Stimulated activated naive CD8-positive, alpha-beta T cell treated with anti-CD3 and anti-CD28 coated beads, Interleukin-15, Interleukin-2, amounts not matched to agents 100 U/mL and 50 U/mL, for 24 hours (primary cell): ENCODE results near the gene ZRANB2.
A peak's percentile ranks its signal among the peaks of the same experiment; 100 is the strongest.

Experiments
- ATAC-seq: fragments of 150-1000 bp; cut with Tn5 transposase; one replicate; pipeline ENCODE4 v1.10.0; 2021
- DNase-seq: peaks from one replicate; pipeline ENCODE4 v3.0.0; 2021

Gene ZRANB2, protein sequence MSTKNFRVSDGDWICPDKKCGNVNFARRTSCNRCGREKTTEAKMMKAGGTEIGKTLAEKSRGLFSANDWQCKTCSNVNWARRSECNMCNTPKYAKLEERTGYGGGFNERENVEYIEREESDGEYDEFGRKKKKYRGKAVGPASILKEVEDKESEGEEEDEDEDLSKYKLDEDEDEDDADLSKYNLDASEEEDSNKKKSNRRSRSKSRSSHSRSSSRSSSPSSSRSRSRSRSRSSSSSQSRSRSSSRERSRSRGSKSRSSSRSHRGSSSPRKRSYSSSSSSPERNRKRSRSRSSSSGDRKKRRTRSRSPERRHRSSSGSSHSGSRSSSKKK

GRCh38 chr1:71080739-71081696 lies at the start of gene ZRANB2:
ZRANB2 (minus strand) TSS chr1:71081035; CDS start chr1:71080995, 40 bp downstream.
- DNase-seq (peak; percentile 87), ATAC-seq (peak; percentile 98)

GRCh38 chr1:71128060-71128459 lies 47.2 kb upstream of the ZRANB2 start:
- ATAC-seq (no peak), DNase-seq (no peak)

- ATAC-seq (no peak), DNase-seq (no peak)
Observed at GRCh38 chr1:71118086-71118485, 37.3 kb upstream of the ZRANB2 start.

DNA sequence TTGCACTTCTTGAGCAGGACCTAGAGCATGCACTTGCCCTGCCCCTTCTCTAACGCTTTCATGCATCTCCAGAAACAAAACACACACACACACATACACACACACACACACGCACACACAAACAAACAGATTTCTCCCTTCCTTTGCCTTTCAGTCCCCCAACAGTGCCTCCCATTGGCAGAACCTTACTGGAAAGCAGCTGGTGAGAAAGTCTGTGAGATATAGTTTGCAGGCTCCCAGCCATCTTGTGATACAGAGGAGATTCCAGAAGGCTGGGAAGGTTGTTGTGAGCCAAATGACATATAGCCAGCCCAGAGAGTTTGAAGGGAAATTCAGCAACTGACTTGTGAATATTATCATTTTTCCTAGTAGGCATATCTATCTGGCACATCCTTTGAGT lies 35.9 kb upstream of the ZRANB2 start:
- DNase-seq: no peak
- ATAC-seq: no peak

- DNase-seq (no peak), ATAC-seq (no peak)
Observed at GRCh38 chr1:71106658-71107322, 26.0 kb upstream of the ZRANB2 start.

DNA sequence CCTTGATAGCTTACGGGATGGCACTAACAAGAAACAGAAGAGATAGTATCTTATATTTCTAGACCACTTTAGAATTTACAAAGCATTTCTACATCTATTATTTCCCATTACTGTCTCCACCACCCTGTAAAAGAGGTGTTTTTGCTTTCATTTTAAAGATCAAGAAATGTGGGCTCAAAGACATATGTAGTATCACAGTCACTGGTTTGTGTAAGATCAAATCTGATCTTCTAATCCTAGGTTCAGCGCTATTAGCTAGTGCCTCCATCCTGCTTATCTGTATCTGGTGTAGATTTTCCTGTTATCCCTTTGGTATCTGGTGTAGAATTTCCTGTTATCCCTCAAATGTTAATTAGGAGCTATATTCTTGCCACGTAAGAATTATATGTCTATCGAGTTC lies 23.6 kb upstream of the ZRANB2 start:
- no peak for DNase-seq
- ATAC-seq: no peak

- DNase-seq: no peak
- no peak for ATAC-seq
Observed at GRCh38 chr1:71101839-71102376, 21.1 kb upstream of the ZRANB2 start.

DNA sequence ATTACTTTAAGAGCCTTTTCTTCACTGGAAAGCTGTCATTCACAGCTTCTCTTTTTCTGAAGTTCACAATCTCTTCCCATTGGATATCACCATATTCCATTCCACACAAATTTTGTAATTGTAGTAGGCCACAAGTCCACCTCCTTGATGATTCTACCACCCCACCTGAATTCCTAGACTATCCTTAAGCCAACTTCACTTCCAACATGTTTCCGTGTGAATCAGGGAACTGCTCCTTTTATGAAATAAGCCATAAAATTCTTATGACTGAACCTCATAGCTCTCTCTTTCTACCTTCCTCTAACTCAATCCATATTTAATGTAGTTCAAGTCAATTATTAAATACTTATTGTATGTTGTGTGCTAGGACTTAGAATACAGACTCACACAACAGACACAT lies 16.6 kb upstream of the ZRANB2 start:
- no peak for DNase-seq
- ATAC-seq: no peak

DNA sequence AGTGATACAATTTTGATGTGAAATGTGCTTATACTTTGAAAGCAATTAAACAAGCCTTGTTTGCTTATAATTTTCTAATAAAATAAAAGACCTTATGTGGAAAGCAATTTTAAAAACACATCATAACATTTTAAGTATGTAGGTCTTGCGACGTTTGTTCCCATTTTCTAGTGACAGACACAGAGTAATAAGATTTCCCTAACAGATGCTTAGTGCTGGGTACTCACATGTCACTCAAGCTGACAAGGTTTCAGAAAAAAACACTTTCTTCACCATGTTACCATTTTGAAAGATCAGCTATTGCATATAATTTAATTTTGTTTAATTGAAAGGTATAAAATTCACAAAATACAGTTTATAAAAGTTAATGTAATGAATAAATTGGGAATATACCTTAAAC lies 14.1 kb upstream of the ZRANB2 start:
- ATAC-seq: no peak
- DNase-seq: no peak

DNA sequence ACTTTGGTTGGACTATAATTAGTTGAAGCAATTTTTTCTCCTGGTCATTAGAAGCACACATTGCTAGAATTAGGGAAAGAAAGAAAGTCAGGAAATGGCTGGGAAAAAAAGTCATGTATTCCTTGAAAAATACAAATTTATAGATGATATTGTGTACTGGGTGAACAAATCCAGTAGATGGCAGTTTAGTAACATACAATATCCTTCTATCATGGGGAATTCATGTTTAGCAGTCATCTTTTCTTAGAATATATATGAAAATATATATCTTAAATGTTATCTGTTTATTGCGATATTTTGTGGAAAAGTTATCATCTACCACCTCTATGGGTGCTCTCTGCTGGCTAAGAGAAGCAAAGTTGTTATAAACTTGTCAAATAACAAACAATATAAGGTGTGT lies 13.1 kb upstream of the ZRANB2 start:
- DNase-seq (no peak), ATAC-seq (no peak)

DNA sequence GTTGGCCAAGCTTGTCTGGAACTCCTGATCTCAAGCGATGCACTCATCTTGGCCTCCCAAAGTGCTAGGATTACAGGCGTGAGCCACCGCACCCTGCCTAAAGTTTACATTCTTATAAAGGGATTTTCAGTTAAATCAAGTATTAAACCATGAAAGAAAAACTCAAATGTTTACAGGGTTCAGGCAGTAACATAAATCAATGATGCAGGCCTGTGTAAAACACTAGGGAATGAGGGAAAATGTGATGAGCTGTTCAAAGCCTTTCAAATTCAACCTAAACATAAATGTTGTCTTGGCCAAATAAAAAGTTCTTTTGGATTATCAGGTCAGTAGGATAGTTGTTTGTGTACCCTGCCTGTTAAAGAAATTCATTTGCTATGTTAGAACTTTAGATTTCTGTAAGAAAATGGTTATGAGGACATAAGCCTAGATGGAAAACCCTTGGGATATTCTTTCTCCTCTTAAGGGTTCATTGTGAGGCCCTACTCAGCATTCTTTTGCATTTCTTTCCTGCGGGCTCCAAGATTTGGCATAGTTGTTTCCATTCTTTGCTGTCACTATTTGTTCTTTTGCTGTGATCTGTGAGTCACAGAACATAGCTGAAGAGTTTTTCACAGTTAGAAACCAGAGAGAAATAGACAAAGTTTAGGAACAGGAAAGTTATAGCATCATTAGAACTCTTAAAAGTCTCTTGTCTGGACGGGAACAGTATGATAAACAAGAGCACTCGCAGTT lies 8.9 kb upstream of the ZRANB2 start:
- ATAC-seq: no peak
- no peak for DNase-seq

- DNase-seq (no peak), ATAC-seq (no peak)
Observed at GRCh38 chr1:71088645-71089287, 7.9 kb upstream of the ZRANB2 start.

DNA sequence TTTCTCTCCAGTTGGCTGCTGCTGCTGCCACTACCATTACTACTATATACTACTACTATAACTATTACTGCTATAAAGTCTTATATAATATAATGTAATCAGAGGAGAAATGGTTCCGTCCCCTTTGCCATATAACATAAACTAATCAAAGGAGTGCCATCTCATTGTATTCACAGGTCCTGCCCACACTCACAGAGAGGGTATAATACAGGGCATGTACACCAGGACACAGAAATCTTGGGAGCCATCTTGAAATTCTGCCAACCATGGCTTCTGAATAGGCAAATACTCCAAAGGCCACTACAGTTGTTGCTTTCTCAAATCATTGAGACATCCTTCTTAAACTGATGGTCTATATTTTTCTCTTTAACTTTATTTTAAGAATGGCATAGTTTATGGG lies 6.9 kb upstream of the ZRANB2 start:
- no peak for ATAC-seq
- no peak for DNase-seq

- no peak for ATAC-seq
- DNase-seq: no peak
Observed at GRCh38 chr1:71087060-71087459, 6.2 kb upstream of the ZRANB2 start.

DNA sequence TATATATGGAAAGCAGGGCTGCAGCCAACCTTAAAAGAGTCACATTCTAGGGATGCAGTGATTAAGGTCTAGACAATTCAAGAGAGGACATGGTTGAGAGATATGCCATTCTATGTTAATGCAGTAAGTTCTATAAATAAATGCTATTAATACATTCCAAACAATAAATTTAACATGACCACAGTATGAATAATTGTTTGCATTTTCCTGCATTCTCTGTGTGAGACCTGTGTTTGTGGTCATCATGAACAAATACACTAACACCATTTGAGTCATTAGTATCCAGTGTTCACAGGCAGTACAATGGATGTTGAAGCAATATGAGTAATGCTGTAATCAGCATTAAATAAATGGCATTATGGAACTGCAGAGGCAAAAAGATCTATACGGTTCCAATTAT lies 5.5 kb upstream of the ZRANB2 start:
- DNase-seq (no peak), ATAC-seq (no peak)

GRCh38 chr1:71083271-71083670 lies 2.4 kb upstream of the ZRANB2 start:
- DNase-seq (no peak), ATAC-seq (no peak)

DNA sequence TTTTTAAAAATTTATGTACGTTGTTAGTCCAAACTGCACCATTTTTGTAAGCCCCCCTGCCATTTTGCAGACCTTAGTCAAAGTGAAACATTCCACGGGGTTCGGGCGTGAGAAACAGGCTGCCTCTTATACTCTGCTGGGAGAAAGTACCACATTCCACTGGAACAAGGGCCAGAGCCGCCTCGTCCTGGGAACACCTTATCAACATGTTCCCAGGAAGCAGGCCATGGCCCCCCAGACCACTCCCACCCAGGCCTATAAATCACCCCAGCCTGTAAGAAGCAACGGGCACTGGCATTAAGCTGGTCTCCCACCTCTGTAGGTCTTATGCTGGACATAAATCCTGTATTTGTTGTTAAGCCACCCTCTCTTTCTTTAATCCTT lies 854 bp upstream of the ZRANB2 start:
- ATAC-seq: no peak
- peak; percentile 9 for DNase-seq

GRCh38 chr1:71080230-71080738 lies 551 bp downstream of the ZRANB2 start:
- DNase-seq: peak; percentile 33
- ATAC-seq: peak; percentile 35

DNA sequence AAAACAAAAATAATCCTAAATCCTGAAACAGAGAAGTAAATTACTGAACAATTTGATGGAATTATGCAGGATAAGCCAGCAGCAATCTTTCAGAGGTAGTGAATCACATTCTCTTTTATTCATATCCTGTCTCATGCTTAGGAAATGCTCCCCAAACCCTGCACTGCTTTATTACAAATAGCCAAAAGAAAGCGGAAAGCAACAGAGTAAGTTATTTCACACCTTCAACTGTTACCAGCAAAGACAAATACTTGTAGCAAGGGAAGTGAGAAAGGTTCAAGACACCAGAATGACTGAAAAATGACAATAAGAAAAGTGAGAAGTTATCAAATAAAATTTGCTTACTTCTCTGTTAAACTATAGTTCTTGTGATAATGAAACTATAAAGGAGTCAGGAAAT lies 6.2 kb downstream of the ZRANB2 start:
- no peak for DNase-seq
- ATAC-seq: no peak

GRCh38 chr1:71072273-71072672 lies 8.6 kb downstream of the ZRANB2 start:
- no peak for ATAC-seq
- DNase-seq: no peak

- DNase-seq (no peak), ATAC-seq (no peak)
Observed at GRCh38 chr1:71071720-71072119, 9.1 kb downstream of the ZRANB2 start.
